ENCODE measurements around the gene DLG5. TPM values are rescaled to one million over a fixed set of nuclear protein-coding genes. Genes with fewer than 3 reads are reported as not detected.

Gene DLG5
- total RNA-seq, 4 donors from 2014 or later = 117 to 196 (median 147) TPM

- TF ChIP-seq CTCF (IDR thresholded peaks at IDR 0.05) (no peak), POLR2AphosphoS5 (IDR thresholded peaks at IDR 0.05) (no peak), EP300 (IDR thresholded peaks at IDR 0.05) (no peak), POLR2A (IDR thresholded peaks at IDR 0.05) (no peak)
- peaks cover 73% of the 10 kb centered on the region for H3K36me3 ChIP-seq
- no peaks in the 10 kb centered on the region for H3K9me3 ChIP-seq
- H3K4me3 ChIP-seq = no peak overlapping the region
- no peaks in the 10 kb centered on the region for H3K27me3 ChIP-seq
- H3K27ac ChIP-seq = no peak overlapping the region
- no peak for DNase-seq (ENCODE audit: low spot score in 2 of 2)
- WGBS = 95% methylated on average over 11 of the region's 12 CpGs
- no peaks in the 10 kb centered on the region for H3K4me1 ChIP-seq
These were observed 139.1 kb downstream of the DLG5 start for GRCh38 chr10:77787440-77787839.

DNA sequence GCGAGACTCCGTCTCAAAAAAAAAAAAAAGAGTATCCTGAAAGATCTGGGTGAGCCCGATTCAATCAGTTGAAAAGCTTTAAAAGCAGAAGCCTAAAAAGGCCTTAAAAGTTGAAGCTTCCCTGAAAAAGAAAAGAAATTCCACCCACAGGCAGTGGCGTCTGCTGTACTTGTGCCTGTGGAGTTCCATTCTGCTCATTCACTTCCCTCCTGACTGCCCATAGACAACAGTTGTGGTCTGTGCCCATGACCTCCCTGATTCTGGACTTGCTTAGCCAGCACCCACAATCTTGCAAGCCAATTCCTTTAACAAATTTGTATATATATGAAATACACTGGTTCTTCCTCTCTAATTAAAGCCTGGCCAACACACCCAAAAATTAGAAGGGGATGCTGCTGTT, 141.7 kb downstream of the DLG5 start:
- WGBS = 89% methylated on average over 4 of the region's 4 CpGs

GRCh38 chr10:77782328-77783061, 144.1 kb downstream of the DLG5 start:
- TF ChIP-seq EP300 (IDR thresholded peaks at IDR 0.05) = no peak
- no peak for TF ChIP-seq POLR2A (IDR thresholded peaks at IDR 0.05)
- no peak for TF ChIP-seq POLR2AphosphoS5 (IDR thresholded peaks at IDR 0.05)
- TF ChIP-seq CTCF (IDR thresholded peaks at IDR 0.05) = no peak
- no peaks in the 10 kb centered on the region for H3K9me3 ChIP-seq
- H3K4me1 ChIP-seq = no peaks in the 10 kb centered on the region
- no peak overlapping the region for H3K27ac ChIP-seq
- 91% methylated on average over 7 of the region's 8 CpGs for WGBS
- peaks cover 47% of the 10 kb centered on the region for H3K36me3 ChIP-seq
- peak in 1 of 2 donors; percentile 29 for DNase-seq (ENCODE audit: low spot score in 2 of 2)
- H3K4me3 ChIP-seq = no peak overlapping the region
- no peaks in the 10 kb centered on the region for H3K27me3 ChIP-seq

More for the DNA sequence above, 141.7 kb downstream of the DLG5 start:
- no peaks in the 10 kb centered on the region for H3K27me3 ChIP-seq
- H3K9me3 ChIP-seq = no peaks in the 10 kb centered on the region
- H3K36me3 ChIP-seq = peaks cover 63% of the 10 kb centered on the region
- no peak overlapping the region for H3K4me3 ChIP-seq
- H3K4me1 ChIP-seq = no peaks in the 10 kb centered on the region
- no peak overlapping the region for H3K27ac ChIP-seq
- DNase-seq (ENCODE audit: low spot score in 2 of 2) = no peak
- TF ChIP-seq CTCF (IDR thresholded peaks at IDR 0.05) = no peak
- TF ChIP-seq EP300 (IDR thresholded peaks at IDR 0.05) = no peak
- TF ChIP-seq POLR2AphosphoS5 (IDR thresholded peaks at IDR 0.05) = no peak
- TF ChIP-seq POLR2A (IDR thresholded peaks at IDR 0.05) = no peak

DNA sequence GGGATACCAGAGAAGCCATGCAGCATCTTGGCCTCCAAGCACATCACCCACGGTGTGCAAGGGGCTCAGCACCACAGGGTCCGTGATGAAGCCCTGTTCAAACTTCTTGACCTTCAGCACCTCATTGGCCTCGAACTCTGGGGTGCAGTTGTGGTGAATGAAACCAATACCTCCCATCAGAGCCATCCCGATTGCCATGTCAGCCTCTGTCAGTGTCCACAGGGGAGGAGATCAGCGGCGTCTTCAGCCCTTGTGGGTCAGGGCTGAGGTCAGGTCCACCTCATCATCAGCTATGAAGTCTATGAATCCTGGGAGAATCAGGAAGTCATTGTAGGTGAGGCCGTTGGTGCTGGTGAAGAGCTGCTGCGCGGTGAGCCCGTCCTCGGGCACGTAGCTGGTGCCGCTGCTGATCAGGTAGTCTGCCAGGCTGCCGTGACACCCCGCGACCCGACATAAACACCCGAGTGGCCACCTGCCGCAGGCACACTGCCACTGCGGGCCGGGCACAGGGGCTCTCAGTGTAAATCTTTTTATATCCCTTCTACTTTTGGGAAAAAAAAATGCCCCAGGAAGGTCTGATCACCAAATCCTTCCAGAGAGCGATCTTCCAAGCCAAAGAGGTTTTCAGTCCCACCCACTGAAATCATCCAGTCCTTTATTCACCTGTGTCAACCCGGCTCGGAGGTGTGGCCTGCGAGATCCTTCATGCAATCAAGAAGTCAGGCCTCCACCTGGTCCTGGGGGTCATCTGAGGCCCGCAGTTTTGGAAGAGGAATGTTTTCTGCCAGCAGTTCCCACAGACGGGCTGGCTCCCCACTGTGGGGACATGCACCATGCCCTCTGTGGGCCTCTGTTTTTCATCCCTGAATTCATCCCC, 144.9 kb downstream of the DLG5 start:
- no peak overlapping the region for H3K27ac ChIP-seq
- TF ChIP-seq POLR2A (IDR thresholded peaks at IDR 0.05) (no peak), CTCF (IDR thresholded peaks at IDR 0.05) (no peak), POLR2AphosphoS5 (IDR thresholded peaks at IDR 0.05) (no peak), EP300 (IDR thresholded peaks at IDR 0.05) (no peak)

GRCh38 chr10:77780180-77780579, 146.4 kb downstream of the DLG5 start:
- Histone ChIP-seq H3K9me3 (no peaks in the 10 kb centered on the region), H3K36me3 (peaks cover 34% of the 10 kb centered on the region), H3K4me1 (no peaks in the 10 kb centered on the region), H3K27me3 (no peaks in the 10 kb centered on the region), H3K4me3 (no peak overlapping the region), H3K27ac (no peak overlapping the region)
- peak in 1 of 2 donors; percentile 53 for DNase-seq (ENCODE audit: low spot score in 2 of 2)
- TF ChIP-seq POLR2AphosphoS5 (IDR thresholded peaks at IDR 0.05) (no peak), EP300 (IDR thresholded peaks at IDR 0.05) (no peak), POLR2A (IDR thresholded peaks at IDR 0.05) (no peak), CTCF (IDR thresholded peaks at IDR 0.05) (no peak)
- WGBS = 100% methylated on average over 2 of the region's 9 CpGs

More for the DNA sequence above, 144.9 kb downstream of the DLG5 start:
- Histone ChIP-seq H3K27me3 (no peaks in the 10 kb centered on the region), H3K9me3 (no peaks in the 10 kb centered on the region), H3K4me3 (no peak overlapping the region), H3K36me3 (peaks cover 43% of the 10 kb centered on the region), H3K4me1 (no peaks in the 10 kb centered on the region)
- 95% methylated on average over 16 of the region's 27 CpGs for WGBS
- DNase-seq (ENCODE audit: low spot score in 2 of 2) = peak in 1 of 2 donors; percentile 59

Measured in suprapubic skin (tissue), 4 donors.